Forelimb muscle (tissue), 1 donor: ENCODE measurements around the gene ZNF333. TPM values are rescaled to one million over a fixed set of nuclear protein-coding genes. Genes with fewer than 3 reads are reported as not detected.

Experiments
- DNase-seq: peaks from one replicate; pipeline ENCODE4 v3.0.0-alpha.2; 2013; ENCODE audit warnings: low read depth
- polyA plus RNA-seq: library from polyadenylated mRNA; unstranded; fragments of 120-200 nt; gene quantifications from one replicate; pipeline ENCODE4 v1.2.1, GENCODE V29; 2013; ENCODE audit not compliant: insufficient read length

ZNF333 gene
- 22.0 TPM for polyA plus RNA-seq

DNA sequence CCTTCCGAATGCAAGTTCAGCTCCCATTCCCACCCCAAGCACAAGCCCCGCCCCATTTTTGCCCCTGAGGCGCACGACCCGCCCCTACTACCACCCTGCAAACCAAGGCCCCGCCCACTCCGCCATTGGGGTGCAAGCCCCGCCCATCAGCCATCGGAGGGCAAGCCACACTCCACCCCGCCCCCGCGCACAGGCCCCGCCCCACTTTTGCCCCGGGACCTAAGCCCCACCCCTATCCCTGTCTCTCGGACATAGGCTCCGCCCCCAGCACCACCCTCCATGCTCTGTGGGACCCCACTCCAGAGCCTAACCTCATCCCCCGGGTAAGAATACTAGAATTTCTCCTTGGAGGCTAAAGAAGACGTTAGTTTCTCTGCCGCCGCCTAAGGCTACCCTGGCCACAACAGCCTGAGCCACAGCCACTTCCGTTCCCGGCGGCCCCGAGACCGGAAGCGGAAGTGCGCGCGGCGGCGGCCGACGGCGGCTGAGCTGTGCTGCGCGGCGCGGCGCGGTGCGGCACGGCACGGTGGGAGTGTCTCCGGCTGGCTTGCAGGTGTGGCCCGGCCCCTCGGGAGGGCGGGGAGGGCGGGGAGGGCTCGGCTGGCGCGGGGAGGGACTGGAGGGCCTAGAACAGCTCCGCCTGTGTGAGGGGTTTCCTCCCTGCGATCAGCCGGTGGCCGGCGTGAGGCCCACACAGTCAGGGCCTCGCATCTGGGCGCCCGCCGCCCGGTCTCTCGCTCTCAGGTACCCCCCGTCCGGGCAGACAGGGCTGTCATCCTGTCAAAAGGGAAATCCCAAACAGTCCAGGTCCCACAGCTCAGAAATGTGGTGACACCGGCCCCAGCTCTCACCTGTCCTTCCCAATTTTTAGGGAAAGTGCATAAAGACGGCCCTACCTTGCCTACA lies at the start of gene ZNF333:
Gene ZNF333 (plus strand): TSS at position 451 of the 906 bp plus-strand sequence. CDS start 3,444 bp downstream, outside the sequence.
- DNase-seq, result peak; percentile 39

DNA sequence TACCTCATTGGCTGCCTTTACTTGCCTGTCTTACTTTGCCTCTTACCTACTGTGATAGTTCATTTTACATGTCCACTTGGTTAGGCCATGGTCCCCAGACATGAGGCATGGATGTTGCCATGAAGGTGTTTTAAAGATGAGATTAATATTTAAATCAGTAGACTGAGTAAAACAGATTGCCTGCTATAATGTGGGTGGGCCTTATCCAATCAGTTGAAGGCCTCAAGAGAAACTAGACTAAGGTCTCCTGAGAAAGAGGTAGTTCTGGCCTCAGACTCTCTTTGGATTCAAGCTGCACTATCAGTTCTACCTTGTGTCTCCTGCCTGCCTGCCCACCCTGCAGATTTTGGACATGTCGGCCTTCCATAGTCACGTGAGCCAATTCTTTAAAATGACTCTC lies 41.3 kb upstream of the ZNF333 start:
- no peak for DNase-seq

DNA sequence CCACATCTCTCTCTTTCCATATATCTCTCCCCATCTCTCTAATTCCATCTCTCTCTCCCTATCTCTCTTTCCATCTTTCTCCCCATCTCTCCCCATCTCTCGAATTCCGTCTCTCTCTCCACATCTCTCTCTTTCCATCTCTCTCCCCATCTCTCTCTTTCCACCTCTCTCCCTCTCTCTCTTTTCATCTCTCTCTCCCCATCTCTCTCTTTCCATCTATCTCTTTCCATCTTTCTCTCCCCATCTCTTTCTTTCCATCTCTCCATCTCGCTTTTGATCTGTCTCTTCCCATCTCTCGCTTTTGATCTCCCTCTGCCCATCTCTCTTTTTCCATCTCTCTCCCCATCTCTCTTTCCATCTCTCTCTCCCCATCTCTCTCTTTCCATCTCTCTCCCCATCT lies 40.8 kb upstream of the ZNF333 start:
- no peak for DNase-seq

DNA sequence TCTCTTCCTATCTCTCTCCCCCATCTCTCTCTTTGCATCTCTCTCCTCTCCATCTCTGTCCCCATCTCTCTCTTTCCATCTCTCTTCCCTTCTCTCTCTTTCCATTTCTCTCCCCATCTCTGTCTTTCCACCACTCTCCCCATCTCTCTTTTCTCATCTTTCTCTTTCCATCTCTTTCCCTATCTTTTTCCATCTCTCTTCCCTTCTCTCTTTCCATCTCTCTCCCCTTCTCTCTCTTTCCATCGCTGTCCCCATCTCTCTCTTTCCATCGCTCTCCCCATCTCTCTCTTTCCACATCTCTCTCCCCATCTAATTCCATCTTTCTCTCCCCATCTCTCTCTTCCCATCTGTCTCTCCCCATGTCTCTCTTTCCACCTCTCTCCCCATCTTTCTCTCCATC lies 39.7 kb upstream of the ZNF333 start:
- DNase-seq, result no peak

DNA sequence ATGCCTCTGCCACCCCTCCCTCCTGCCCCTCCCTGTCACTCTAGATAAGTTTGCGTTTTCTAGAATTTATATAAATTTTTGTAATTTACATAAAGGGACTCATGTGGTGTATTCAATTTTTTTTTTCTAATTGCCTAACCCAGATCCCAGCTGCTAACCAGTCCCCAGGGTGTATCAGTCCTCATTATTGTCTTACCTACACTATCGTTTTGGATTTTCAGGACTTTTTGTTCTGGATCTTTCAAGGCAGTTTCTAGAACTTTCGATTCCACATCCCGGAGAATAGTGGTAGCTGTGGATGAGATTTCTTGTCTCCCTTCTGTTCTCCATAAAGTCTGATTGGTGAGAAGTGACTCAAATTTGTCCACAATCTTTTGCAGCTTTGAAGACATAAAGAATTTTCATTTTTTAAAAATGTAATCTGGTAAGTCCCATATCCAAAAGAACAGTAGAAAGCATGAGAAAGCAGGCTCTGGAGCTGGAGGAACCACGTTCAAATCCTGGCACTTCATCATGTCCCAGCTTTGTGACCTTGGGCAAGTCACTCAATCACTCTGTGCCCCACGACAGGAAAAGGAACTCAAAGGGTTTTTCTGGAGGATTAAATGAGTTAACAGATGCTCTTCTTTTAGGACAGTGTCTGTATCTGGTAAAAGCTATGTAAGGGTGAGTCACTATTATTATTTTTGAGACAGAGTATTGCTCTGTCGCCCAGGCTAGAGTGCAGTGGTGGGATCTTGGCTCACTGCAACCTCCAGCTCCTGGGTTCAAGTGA lies 34.9 kb upstream of the ZNF333 start:
- DNase-seq, result no peak

DNA sequence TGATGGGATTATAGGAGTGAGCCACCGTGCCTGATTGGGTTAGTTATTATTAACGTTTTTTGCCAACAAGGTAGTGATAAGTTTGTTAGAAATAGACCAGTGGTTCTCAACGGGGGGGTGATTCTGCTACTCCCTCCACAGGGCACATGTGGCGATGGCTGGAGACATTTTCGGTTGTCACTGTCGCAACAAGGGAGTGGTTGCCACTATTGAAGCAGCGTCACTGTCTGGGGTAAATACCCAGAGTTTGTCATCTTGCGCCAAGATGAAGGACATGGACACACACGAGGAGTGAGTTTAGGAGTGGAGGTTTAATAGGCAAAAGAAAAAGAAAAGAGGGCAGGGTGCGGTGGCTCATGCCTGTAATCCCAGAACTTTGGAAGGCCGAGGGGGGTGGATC lies 34.1 kb upstream of the ZNF333 start:
- no peak for DNase-seq

DNA sequence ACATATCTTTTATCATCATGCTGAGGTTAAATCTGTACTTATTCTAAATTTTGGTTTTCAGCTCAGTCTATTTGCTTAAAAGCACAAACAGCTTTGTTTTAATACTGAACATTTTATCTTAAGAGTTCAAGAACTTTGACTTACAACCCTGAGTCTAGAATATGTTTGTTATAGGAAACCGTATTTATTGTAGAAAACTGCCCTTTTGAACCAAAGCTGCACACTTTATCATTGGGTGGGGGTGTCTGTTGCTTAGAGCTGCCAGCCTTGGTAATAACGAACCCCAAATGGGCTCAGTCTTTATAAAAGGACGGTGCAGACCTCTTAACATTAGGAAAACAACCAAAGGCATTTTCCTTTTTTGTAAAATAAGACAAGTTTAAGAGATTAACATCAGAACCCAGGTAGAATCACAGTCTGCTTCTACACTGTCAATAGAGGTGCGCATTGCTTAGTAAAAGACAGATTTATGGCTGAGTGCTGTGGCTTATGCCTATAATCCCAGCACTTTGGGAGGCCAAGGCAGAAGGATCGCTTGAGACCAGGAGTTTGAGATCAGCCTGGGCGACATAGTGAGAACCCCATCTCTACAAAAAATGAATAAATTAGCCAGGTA lies 29.9 kb upstream of the ZNF333 start:
- no peak for DNase-seq

DNA sequence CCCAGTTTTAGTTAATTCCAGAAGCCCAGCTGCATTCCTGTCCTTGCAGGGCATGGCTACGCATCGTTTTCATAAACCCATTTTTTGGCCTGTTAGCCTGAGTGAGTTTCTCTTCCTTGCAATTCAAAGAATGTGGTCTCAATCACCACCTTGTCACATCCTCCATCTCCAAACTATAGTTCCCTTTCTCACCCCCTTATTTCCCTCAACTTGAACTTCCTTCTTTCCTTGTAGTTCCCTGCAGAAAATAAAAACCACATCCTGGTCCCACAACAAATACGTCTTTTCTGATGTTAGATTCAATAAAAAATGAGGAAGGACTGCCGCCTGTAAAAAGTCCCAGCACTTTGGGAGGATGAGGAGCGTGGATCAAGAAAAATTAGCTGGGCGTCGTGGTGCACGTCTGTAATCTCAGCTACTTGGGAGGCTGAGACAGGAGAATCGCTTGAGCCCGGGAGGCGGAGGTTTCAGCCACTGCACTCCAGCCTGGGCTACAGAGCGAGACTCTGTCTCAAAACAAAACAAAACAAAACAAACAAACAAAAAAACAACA lies 28.4 kb upstream of the ZNF333 start:
- DNase-seq, result no peak

DNA sequence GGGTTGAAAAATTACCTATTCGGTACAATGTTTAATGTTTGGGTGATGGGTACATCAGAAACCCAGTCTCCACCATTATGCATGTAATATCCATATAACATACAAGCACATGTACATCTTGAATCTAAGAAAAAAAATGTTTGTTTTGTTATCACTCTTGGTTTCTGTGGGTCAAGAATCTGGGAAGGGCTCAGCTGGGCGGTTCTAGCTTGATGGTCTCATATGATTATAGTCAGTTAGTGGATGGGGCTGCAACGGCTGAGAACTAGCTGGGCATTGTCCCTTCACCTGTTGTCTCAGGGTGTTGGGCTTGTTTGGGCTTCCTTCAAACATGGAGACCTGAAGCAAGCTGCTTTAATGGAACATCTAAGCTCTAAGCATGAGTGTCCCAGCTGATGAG lies 19.9 kb upstream of the ZNF333 start:
- no peak for DNase-seq

DNA sequence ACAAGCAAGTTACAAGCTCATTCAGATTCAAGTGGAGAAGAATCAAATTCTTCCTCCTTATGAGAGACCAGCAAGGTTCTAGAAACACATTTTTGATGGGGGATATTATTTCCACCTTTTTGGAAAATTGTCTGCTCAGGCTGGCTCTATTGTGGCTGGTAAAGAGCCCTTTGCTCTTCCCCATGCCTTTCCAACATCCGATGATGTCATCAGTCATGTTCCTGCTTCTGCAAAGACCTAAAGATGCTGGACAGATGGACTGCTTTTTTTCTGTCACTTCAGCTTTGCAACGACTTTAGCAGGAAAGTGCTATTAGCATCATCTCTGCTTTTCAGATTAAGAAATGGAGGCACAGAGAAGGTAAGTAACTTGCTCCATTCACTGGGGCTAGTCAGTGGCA lies 19.4 kb upstream of the ZNF333 start:
- no peak for DNase-seq

DNA sequence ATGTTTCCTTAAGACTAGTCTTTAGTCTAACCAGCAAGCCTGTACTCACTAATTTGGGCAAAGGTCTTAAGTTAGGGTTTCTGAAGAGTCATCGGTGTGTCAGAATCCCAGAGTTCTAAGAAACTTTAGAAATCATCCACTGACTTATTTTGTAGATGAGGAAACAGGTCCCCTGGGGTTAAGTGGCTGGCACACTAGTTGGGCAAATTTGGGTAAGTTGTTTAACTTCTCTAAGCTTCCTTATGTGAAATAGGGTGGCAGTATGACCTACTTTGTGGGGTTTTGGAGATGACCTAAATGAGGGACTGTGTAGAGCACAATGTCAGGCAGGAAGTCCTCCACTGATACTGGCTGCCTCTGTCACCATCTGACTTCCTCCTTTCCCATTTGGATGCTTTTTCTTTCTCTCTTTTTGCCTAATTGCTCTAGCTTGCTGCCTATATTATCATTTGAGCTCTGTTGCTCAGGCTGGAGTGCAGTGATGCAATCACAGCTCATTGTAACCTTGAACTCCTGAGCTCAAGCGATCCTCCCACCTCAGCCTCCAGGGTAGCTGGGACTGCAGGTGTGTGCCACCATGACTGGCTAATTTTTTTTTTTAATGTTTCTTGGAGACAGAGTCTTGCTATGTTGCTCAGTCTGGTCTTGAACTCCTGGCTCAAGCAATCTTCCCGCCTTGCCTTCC lies 17.5 kb upstream of the ZNF333 start:
- DNase-seq, result no peak

DNA sequence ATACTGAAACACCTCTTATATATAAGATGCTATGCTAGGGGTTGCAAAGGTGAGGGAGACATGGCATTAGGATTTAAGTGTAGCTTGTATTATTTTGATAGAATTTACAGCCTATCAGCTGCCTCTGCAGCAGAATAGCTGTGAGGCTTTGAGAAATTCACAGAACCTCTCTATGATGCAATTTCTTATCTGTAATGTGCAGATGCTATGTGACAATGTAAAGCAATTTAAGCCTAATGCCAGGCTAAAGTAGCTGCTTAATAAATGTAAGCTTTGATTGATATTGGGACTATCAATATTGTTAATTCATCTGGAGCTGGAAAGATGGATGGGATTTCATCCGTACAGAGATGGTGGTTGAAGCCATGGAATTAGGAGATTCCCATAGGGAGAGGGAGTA lies 16.8 kb upstream of the ZNF333 start:
- DNase-seq, result no peak

DNA sequence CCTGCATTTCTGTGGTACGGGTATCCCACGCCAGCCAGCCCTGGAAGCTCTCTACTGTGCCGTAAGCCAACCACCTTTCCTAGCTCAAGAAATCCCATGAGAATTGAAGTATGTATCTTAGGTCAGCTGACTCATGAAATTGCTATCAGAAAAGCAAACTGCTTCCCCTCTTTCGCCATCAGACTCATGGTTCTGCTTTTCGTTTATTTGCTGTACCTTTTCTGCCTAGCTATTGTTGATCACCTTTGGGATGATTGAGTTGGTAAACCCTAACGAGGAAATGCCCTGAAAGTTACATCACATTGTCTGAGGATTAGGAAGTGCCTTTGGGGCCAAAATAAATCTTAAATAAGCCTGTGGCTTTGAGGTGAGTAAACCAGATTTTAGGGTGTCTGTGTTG lies 15.1 kb upstream of the ZNF333 start, which contains the start of gene ADGRE3:
Gene ADGRE3 (minus strand): TSS at position 81 of the 400 bp plus-strand sequence. CDS start 74 bp downstream, at position 7.
- DNase-seq, result no peak

DNA sequence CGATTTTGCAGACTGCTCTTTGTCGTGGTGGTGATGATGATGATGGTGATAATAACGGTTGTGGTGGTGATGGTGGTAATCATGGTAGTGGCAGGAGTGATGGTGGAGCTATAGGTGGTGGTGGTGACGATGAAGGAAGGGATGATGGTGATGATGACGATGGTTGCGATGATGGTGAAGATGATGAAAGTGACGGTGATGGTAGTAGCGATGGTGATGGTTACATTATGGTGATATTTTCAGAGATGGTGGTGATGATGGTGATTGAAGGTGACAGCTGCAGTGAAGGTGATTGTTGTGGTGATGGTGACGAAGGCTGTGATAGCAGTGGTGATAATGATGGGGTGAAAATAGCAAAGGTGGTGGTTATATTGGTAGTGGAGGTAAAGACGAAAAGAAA lies 13.1 kb upstream of the ZNF333 start:
- no peak for DNase-seq

DNA sequence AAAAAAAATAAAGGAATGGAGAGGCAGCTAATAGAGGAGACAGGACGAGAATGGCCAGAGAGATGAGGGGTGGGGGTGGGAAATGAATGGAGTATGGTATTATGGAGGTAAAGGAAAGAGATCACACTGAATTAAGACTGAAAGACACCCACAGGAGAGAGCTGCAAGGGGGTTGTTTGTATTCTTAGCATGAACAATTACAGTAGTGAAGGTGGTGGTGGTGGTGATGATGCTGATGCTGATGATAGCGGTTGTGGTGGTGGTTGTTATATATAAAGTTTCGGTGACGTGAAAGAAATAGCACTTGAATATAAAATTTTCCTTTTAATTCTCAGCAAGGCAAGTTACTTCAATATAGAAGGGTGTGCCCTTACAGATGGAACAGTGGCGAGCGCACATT lies 12.4 kb upstream of the ZNF333 start:
- no peak for DNase-seq

DNA sequence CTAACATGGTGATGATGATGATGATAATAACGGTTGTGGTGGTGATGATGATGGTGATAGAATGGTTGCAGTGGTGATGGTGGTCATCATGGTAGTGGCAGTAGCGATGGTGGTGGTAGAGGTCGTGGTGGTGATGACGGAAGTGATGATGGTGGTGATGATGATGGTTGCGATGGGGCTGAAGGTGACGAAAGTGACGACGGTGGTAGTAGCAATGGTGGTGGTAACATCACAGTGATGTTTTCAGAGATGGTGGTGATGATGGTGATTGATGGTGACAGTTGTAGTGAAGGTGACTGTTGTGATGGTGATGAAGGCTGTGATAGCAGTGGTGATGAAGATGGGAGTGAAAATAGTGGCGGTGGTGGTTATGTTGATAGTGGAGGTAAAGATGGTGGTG lies 11.6 kb upstream of the ZNF333 start:
- DNase-seq, result no peak

DNA sequence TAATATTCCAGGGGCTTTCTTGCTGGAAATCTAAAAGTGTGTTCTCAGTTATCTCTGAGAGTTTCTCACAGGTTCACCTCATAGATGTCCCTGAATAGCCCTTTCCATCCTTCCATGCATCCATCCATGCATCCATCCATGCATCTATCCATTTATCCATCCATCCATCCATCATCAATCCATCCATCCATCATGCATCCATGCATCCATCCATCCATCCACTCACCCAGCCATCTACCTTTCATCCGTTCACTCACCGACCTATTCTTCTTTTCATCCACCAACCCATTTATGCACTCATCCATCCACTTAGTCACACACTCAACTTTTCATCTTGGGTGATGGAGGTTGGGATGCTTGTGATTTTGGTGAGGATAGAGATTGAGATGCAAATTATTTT lies 7.8 kb upstream of the ZNF333 start:
- DNase-seq, result no peak

DNA sequence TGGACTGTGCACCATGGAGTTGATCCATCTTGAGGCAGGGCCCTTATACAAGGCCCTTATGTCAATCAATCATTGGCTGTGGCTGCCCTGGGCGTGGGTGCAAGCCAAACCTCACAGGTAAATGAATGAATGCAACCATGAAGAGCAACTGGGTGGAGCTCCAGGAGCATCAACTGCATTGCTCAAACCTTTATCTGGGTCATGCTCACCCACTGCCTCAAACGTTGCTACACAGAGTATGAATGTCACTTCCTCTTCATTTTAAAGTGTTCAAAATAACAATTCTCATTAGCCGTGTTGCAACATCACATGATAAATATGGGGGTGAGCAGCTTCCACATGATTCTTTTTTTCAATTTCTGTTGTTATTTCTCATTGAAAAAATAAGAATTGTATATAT lies 6.4 kb upstream of the ZNF333 start:
- no peak for DNase-seq

DNA sequence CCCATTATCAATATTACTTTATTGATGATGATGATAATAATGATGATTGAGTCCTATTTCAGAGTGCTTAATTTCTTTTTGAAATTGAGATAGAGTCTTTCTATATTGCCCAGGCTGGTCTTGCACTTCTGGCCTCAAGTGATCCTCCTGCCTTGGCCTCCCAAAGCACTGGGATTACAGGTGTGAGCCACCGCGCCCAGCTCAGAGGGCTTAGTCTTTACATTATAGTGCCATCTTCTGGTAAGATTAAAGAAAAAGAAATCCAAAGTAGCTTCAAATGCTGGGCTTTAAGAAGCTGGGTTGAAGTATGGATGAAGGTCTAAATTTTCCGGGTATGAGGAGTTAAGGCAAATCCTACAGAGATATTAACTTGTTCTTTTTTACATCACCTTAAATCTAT lies 3.4 kb upstream of the ZNF333 start:
- no peak for DNase-seq

DNA sequence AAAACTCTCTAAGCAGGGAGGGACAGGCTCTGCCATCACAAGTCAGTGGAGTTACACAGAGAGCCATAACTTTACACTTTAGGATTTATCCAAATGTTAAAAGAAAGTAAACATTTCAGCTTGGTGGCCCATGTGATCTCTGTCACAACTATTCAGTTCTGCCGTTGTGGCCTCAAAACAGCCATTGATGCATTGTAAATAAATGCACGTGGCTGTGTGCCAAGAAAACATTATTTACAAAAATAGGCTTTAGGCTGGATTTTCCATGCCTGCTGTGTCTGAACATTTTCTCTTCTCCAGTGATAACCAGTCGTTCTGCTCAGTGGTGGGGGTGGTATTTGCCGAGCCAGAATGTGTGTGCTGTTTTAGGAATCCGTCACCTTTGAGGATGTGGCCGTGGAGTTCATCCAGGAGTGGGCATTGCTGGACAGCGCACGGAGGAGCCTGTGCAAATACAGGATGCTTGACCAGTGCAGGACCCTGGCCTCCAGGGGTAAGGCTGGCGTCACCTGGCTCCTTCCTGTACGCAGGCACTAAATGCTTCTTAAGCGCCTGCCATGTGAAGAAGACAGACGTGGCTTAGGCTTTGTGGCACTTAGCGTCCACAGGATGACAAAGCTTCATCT lies 4.9 kb downstream of the ZNF333 start:
- DNase-seq, result no peak

DNA sequence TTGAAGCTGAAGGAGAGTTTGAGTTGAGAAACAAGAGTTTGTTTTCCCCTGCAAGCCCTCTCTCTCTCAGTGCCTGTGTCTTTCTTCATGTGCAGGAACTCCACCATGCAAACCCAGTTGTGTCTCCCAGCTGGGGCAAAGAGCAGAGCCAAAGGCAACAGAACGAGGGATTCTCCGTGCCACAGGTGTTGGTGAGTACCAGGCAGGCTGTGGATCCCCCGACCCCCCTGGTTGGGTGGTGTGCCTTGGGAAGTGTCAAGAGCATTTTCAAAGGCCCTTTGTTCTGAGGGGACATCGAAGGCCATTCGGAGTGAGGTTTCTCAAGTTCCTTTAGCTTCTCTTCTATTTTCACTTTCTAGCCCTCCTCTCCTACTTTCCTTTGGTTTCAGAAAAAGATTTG lies 5.6 kb downstream of the ZNF333 start:
- no peak for DNase-seq
